Kidney (tissue), 14 donors: ENCODE data around the gene CRHR1. TPM values are rescaled to one million over a fixed set of nuclear protein-coding genes. Genes with fewer than 3 reads are reported as not detected.

ENCODE experiments used
- DNase-seq, 5 donors: peaks; one replicate each; pipeline ENCODE4 v3.0.0-alpha.2; 2013 to 2020
- FAIRE-seq: peaks from 2 replicates; lab custom pipeline; 2012; peaks lifted over from hg19 to GRCh38; lab: Jason Lieb, UNC
- H3K27ac ChIP-seq, 2 donors: one replicate each; pipeline ENCODE4 v1.7.0; 2013; ENCODE audit warnings: low read depth in 2 of 2, low read length in 2 of 2, inconsistent platforms in 1 of 2
- H3K27me3 ChIP-seq: one replicate; pipeline ENCODE4 v1.7.1; 2013; ENCODE audit warnings: low read length, inconsistent platforms; ENCODE audit not compliant: control insufficient read depth, insufficient read depth
- H3K36me3 ChIP-seq, 3 donors: one replicate each; pipeline versions ENCODE4 v1.7.0 to v1.7.1; 2013; ENCODE audit warnings: low read length in 3 of 3, control low read depth in 1 of 3, inconsistent platforms in 1 of 3; ENCODE audit not compliant: insufficient read depth in 3 of 3, control insufficient read depth in 2 of 3
- H3K4me1 ChIP-seq, 3 donors: one replicate each; pipeline versions ENCODE4 v1.7.0 to v1.7.1; 2013; ENCODE audit warnings: low read length in 3 of 3, inconsistent platforms in 1 of 3, low read depth in 1 of 3; ENCODE audit not compliant: control insufficient read depth in 2 of 3, insufficient read depth in 2 of 3
- H3K4me3 ChIP-seq, 3 donors: one replicate each; pipeline versions ENCODE4 v1.7.0 to v1.8.1; 2013; ENCODE audit warnings: low read length in 3 of 3, control low read depth in 1 of 3, inconsistent platforms in 1 of 3
- H3K9ac ChIP-seq, 3 donors: one replicate each; pipeline versions ENCODE4 v1.7.0 to v1.7.1; 2013; ENCODE audit warnings: low read length in 3 of 3, control low read depth in 1 of 3, inconsistent platforms in 1 of 3
- H3K9me3 ChIP-seq, 3 donors: one replicate each; pipeline versions ENCODE4 v1.7.0 to v1.7.1; 2013; ENCODE audit warnings: low read length in 3 of 3, control low read depth in 1 of 3, inconsistent platforms in 1 of 3; ENCODE audit not compliant: control insufficient read depth in 2 of 3, insufficient read depth in 1 of 3
- CTCF ChIP-seq: IDR thresholded peaks from 3 replicates; pipeline ENCODE4 v1.5.1; 2012; ENCODE audit warnings: mild to moderate bottlenecking, moderate library complexity, borderline replicate concordance; ENCODE audit not compliant: insufficient read depth; ENCODE audit errors: extremely low read depth
- intact Hi-C: fragments of 100-400 bp; cut with DNase I; formaldehyde crosslinking; loops from one replicate; pipeline ENCODE4 v1.11.1; 2022
- polyA plus RNA-seq: library from polyadenylated mRNA; stranded (reverse); fragments of 350-450 nt; fragmentation: Illumina TruSeq; extraction: RNeasy Lipid Tissue Mini Kit (QIAGEN cat#74804); gene quantifications from one replicate; pipeline ENCODE4 v1.2.3, GENCODE V29; 2014; ENCODE audit warnings: low read depth, low replicate concordance; ENCODE audit not compliant: insufficient read depth
- total RNA-seq: library from RNA; stranded (reverse); fragmentation: NEBNext Ultra II Directional; extraction: Animal tissue kit (Norgen Biotek cat#: 25700); gene quantifications from one replicate; pipeline ENCODE4 v1.2.1, GENCODE V29; 2021
- donor health status: control.
- donor health status: control.
- donor health status: control.
- donor health status: control.
- donor health status: control.
- donor health status: DM: yes; HTN: yes; CAD: no.
- donor health status: Normal renal cell carcinoma (clear cell type).

The CRHR1 gene
- total and polyA plus RNA-seq, 2 donors from 2014 or later: not detected

GRCh38 chr17:45867702-45868101 is 83.6 kb downstream of the CRHR1 start:
- H3K27ac ChIP-seq: no peak overlapping the region
- no peak for FAIRE-seq
- no peaks in the 10 kb centered on the region for H3K9me3 ChIP-seq
- no peaks in the 10 kb centered on the region for H3K27me3 ChIP-seq
- no peak overlapping the region for H3K9ac ChIP-seq
- DNase-seq: peak in 1 of 5 donors; percentile 46
- no peaks in the 10 kb centered on the region for H3K4me1 ChIP-seq
- no peak overlapping the region for H3K4me3 ChIP-seq
- no peak for TF ChIP-seq CTCF
- intact Hi-C loops: no loop called here
- H3K36me3 ChIP-seq: no peaks in the 10 kb centered on the region

GRCh38 chr17:45868276-45868675 is 84.2 kb downstream of the CRHR1 start:
- Histone ChIP-seq H3K4me3 (no peak overlapping the region), H3K9me3 (no peaks in the 10 kb centered on the region), H3K9ac (no peak overlapping the region), H3K4me1 (no peaks in the 10 kb centered on the region), H3K27ac (no peak overlapping the region), H3K27me3 (no peaks in the 10 kb centered on the region), H3K36me3 (no peaks in the 10 kb centered on the region)
- intact Hi-C loops: no loop called here
- FAIRE-seq: no peak
- no peak for DNase-seq
- TF ChIP-seq CTCF: no peak

- Histone ChIP-seq H3K27ac (no peak overlapping the region), H3K27me3 (no peaks in the 10 kb centered on the region), H3K4me1 (no peaks in the 10 kb centered on the region), H3K9me3 (no peaks in the 10 kb centered on the region), H3K9ac (no peak overlapping the region), H3K4me3 (no peak overlapping the region), H3K36me3 (no peaks in the 10 kb centered on the region)
- TF ChIP-seq CTCF: no peak
- intact Hi-C loops: no loop called here
- peak in 2 of 5 donors; percentile 3 to 34 for DNase-seq
- no peak for FAIRE-seq
Observed at GRCh38 chr17:45869676-45870341, 85.7 kb downstream of the CRHR1 start.
